NOMO-1 treated with dmso at 0.1 percent for 144 hours (cell line): ENCODE results near the gene GCH1.
"Not testable (repeated sequence)": the region's sequence is repeated elsewhere in the genome, so short reads cannot be mapped to it uniquely, and the experiment has no call there.

Experiments used
- DNase-seq: peaks from one replicate; lab custom pipeline; 2025; ENCODE audit not compliant: unreplicated experiment; lab: John Stamatoyannopoulos, UW

GCH1 gene

DNA sequence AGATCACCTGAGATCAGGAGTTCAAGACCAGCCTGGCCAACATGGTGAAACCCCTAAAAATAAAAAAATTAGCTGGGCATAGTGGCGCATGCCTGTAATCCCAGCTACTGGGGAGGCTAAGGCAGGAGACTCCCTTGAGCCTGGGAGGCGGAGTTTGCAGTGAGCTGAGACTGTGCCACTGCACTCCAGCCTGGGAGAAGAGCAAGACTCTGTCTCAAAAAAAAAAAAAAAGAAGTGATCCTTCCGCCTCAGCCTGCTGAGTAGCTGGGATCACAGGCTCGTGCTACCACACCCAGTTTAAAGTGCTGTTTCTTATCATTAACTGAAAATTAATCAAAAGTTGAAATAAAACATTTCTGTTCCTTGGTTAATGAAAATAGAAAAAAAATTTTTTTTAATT, 6.3 kb upstream of the GCH1 start:
- DNase-seq, result not testable (repeated sequence)

DNA sequence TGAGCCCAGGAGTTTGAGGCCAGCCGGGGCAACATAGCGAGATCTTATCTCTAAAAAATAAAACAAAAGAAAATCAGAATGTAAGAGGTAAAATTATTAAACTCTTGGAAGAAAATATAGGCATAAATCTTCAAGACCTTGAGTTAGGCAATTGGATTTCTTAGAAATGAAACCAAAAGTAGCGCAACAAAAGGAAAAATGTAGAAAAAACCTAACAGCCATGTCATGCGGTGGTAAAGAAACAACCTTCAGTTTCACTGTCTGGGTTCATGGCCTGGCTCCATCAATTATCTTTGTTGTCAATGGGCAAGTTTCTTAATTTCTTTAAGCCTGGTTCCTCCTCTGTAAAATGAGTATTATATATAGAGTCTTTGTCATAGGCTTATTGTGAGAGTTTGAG, 5.6 kb upstream of the GCH1 start:
- peak; percentile 79 for DNase-seq

- DNase-seq, result no peak
Measured at GRCh38 chr14:54906075-54906474, 3.4 kb upstream of the GCH1 start.

GRCh38 chr14:54902143-54902520, 494 bp downstream of the GCH1 start:
- DNase-seq, result peak; percentile 61

DNA sequence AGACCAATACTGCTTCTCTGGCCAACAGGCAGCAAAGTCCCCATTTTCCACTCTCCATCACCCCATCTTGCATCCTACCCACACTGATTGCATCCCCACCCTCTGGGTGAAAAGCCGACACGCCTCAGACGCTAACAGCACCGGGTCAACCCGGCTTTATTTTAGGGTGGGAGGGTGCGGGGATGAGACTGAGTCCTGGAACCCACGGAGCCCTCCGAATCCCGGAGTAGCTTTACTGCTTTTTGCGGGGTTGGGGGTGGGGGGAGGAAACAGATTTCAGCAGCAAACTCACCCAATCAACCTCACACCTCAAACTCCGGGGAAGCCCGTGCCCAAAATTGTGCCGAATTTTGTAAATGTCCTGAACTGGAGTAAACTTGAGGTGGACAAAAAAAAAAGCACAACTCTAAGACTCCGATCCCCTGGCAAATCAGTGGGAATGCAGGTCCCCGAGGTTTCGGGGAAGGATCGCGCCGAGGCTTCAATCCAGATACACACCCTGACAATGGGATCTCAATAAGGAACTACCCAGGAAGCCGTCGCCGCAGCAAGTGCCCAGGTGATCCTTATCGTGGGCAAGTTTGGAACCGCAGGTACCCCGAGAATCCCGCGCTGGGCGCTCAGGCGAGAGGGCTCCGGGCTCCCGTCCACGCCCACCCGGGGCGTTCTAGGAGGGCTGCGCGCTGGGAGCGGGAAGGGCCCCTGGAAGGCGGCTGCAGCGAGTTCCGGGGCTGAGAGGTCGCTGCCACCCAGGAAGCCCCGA, 1.1 kb downstream of the GCH1 start:
- DNase-seq, result no peak

DNA sequence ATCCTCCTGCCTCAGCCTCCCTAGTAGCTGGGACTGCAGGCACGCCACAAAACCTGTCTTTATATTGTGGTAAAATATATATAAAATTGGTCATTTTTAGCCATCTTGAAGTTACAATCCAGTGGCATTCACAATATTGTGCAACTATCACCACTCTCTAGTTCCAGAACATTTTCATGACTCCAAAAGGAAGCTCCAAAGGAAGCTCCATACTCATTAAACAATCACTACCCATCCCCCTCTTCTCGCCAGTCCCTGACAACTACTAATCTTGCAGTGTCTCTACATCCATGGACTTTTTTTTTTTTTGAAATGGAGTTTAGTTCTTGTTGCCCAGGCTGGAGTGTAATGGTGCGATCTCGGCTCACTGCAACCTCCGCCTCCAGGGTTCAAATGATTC, 3.1 kb downstream of the GCH1 start:
- DNase-seq, result no peak

DNA sequence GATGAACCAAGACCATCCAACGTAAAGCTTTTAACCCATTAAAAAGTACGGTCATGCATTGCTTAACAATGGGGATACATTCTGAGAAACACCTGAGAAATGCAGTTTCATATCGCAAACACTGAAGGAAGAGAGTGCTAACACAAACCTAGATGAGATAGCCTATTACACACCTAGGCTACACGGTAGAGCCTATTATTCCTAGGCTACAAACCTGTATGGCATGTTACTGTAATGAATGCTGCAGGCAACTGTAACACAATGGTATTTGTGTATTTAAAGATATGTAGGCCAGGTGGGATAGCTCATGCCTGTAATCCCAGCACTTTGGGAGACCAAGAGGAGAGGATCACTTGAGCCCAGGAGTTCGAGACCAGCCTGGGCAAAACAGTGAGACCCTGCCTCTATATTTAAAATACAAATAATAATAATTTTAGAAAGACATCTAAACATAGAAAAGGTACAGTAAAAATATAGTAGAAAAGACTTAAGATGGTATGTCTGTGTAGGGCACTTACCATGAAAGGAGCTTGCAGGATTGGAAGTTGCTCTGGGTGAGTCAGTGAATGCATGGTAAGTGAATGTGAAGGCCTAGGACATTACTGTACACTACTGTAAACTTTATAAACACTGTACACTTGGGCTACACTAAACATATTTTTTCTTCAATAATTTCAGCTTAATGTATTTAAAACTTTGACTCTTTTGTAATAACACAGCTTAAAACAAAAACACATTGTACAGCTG, 4.6 kb downstream of the GCH1 start:
- DNase-seq, result not testable (repeated sequence)

DNA sequence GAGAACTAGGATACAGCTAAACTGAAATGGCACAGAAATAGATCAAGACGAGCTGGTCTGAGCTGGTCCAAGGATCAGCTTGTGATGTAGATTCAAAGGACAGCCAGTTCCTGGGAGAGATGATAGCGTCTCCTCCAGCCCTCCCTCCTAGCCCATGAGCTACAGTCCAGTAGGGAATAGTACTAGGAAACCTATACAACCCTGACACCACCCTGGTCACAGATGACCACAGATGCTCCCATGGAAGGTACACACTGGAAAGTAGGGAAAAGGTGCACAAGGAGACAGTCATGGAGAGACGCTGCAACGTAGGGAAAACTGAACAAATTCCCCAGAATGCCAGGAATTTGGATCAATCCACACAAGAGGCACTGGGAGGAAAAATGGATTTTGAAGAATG, 6.9 kb downstream of the GCH1 start:
- DNase-seq, result no peak

- no peak for DNase-seq
Measured at GRCh38 chr14:54894995-54895394, 7.6 kb downstream of the GCH1 start.

GRCh38 chr14:54893151-54893760, 9.4 kb downstream of the GCH1 start:
- no peak for DNase-seq

GRCh38 chr14:54891471-54892245, 11.0 kb downstream of the GCH1 start:
- DNase-seq, result no peak

DNA sequence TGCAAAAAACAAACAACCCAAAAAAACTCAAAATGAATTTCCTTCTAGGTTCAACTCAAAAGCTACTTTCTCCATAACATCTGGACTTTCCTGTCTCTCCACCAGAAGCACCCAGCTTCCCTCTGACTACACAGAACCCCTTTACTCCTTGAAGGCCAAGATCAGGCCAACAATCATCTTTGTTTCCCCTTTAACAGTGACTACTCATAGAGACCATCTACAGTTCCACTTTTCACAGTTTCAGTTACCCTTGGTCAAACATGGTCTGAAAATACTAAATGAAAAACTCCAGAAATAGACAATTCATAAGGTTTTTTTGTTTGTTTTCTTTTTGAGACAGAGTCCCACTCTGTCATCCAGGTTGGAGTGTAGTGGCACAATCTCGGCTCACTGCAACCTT, 11.8 kb downstream of the GCH1 start:
- no peak for DNase-seq

- DNase-seq, result no peak
Measured at GRCh38 chr14:54889919-54890318, 12.7 kb downstream of the GCH1 start.

DNA sequence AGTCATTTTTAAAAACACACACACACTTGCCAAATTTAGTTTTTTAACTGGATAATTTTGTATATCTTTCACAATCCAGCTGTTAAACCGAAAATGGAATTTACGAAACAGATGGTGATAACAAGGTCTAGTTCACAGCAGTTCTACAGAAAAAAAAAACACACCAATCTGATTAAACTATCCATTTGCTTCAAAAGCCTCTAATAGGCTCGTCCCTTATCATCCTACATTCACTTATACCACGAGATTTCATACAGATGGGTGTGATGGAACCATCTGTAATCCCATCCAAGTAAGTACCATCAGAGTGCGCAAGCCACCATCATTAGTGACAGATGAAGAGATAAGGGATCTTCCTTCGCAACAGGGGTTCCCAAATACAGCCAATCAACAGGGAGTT, 20.1 kb downstream of the GCH1 start:
- DNase-seq, result no peak

GRCh38 chr14:54881761-54882401, 20.7 kb downstream of the GCH1 start:
- DNase-seq, result peak; percentile 37

- no peak for DNase-seq
Measured at GRCh38 chr14:54881235-54881760, 21.3 kb downstream of the GCH1 start.

- DNase-seq, result no peak
Measured at GRCh38 chr14:54877703-54878021, 25.0 kb downstream of the GCH1 start.

GRCh38 chr14:54877015-54877702, 25.5 kb downstream of the GCH1 start:
- DNase-seq, result no peak

DNA sequence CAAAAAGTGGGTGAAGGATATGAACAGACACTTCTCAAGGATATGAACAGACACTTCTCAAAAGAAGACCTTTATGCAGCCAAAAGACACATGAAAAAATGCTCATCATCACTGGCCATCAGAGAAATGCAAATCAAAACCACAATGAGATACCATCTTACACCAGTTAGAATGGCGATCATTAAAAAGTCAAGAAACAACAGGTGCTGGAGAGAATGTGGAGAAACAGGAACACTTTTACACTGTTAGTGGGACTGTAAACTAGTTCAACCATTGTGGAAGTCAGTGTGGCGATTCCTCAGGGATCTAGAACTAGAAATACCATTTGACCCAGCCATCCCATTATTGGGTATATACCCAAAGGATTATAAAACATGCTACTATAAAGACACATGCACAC, 27.0 kb downstream of the GCH1 start:
- DNase-seq, result not testable (repeated sequence)
